HepG2 (cell line): ENCODE measurements around the gene FRRS1. TPM values are rescaled to one million over a fixed set of nuclear protein-coding genes. Genes with fewer than 3 reads are reported as not detected.

ENCODE experiments used
- ATAC-seq: fragments of 200-7000 bp; cut with Tn5 transposase; 3 replicates; pipeline ENCODE4 v1.9.1; 2020; ENCODE audit warnings: mild to moderate bottlenecking, moderate library complexity
- BruUV-seq: library from RNA; stranded (reverse); fragments of 400-500 nt; replicated peaks from 2 replicates; lab custom pipeline; 2021; lab: Mats Ljungman, UMichigan
- CTCF ChIA-PET: fragments of 300-600 bp; formaldehyde crosslinking; extraction: SDS; loops from one replicate; lab custom pipeline; 2021; ENCODE audit warnings: low total read pairs, inconsistent platforms, low intra/inter-chr PET ratio; lab: Yijun Ruan, JAX
- POLR2A ChIA-PET: fragments of 350-600 bp; sonication (Branson Sonifier 250); formaldehyde crosslinking; loops from one replicate; lab custom pipeline; 2020; ENCODE audit warnings: antibody characterized with exemption, inconsistent platforms; lab: Yijun Ruan, JAX
- DNase-seq: peaks from one replicate; pipeline ENCODE4 v3.0.0-alpha.2; 2015; ENCODE audit warnings: low spot score
- FAIRE-seq: peaks from 3 replicates; lab custom pipeline; 2011; peaks lifted over from hg19 to GRCh38; lab: Jason Lieb, UNC
- H2AFZ ChIP-seq: one replicate; pipeline ENCODE4 v1.6.1; 2011; ENCODE audit warnings: low read length, inconsistent platforms
- H3K27ac ChIP-seq: fragments of 300-600 bp; 3 replicates; pipeline ENCODE4 v1.8.0; 2011; ENCODE audit warnings: mixed run types, mild to moderate bottlenecking, mixed read lengths, low read length, inconsistent platforms; ENCODE audit not compliant: insufficient read depth; ENCODE audit errors: extremely low read length
- H3K27me3 ChIP-seq, 2 experiments: fragments of 200-600 bp in 1 of 2; 2 replicates in 1 of 2; 3 replicates in 1 of 2; pipeline versions ENCODE4 v1.6.0 to v1.8.0; 2011; ENCODE audit warnings: low read length in 2 of 2, mild to moderate bottlenecking in 2 of 2, moderate library complexity in 2 of 2, inconsistent platforms in 1 of 2; ENCODE audit not compliant: insufficient read depth in 2 of 2, control insufficient read depth in 1 of 2
- H3K36me3 ChIP-seq, 2 experiments: fragments of 200-600 bp in 1 of 2; replicated peaks in 1 of 2; 2 replicates in 1 of 2; 3 replicates in 1 of 2; pipeline versions ENCODE4 v1.5.1 to v1.8.0; 2011; ENCODE audit warnings: low read length in 2 of 2, inconsistent platforms in 1 of 2; ENCODE audit not compliant: insufficient read depth in 2 of 2, control insufficient read depth in 1 of 2
- H3K4me1 ChIP-seq: 2 replicates; pipeline ENCODE4 v1.5.1; 2012; ENCODE audit warnings: low read length, inconsistent platforms; ENCODE audit not compliant: insufficient read depth
- H3K4me2 ChIP-seq: 2 replicates; pipeline ENCODE4 v1.6.0; 2011; ENCODE audit warnings: low read depth, low read length, inconsistent platforms
- H3K4me3 ChIP-seq, 3 experiments: fragments of 200-600 bp in 1 of 3; sonication (generic), shearing (Covaris generic) in 1 of 3; replicated peaks in 1 of 3; 2 replicates each; pipeline ENCODE4 v1.5.1; 2011 to 2016; ENCODE audit warnings: low read length in 3 of 3, inconsistent platforms in 2 of 3, low read depth in 2 of 3, mild to moderate bottlenecking in 2 of 3, control low read depth in 1 of 3, mixed read lengths in 1 of 3; ENCODE audit not compliant: insufficient read depth in 1 of 3
- H3K79me2 ChIP-seq: one replicate; pipeline ENCODE4 v1.6.1; 2011; ENCODE audit warnings: low read length, inconsistent platforms; ENCODE audit not compliant: insufficient read depth
- H3K9ac ChIP-seq: 2 replicates; pipeline ENCODE4 v1.6.0; 2011; ENCODE audit warnings: mild to moderate bottlenecking, low read depth, low read length, inconsistent platforms; ENCODE audit not compliant: insufficient read depth
- H3K9me3 ChIP-seq: 2 replicates; pipeline ENCODE4 v1.5.1; 2012; ENCODE audit warnings: mild to moderate bottlenecking, low read length
- H4K20me1 ChIP-seq: 2 replicates; pipeline ENCODE4 v1.6.0; 2011; ENCODE audit warnings: inconsistent platforms, mild to moderate bottlenecking, low read length, moderate library complexity; ENCODE audit not compliant: insufficient read depth
- CAMTA2 ChIP-seq: sonication (generic); formaldehyde crosslinking; IDR thresholded peaks from 2 replicates; pipeline ENCODE4 v1.4.0; 2020; ENCODE audit warnings: mild to moderate bottlenecking, missing genetic modification reagents, borderline replicate concordance
- CHD4 ChIP-seq: fragments of 200-600 bp; sonication (generic); IDR thresholded peaks from 2 replicates; pipeline ENCODE4 v1.7.0; 2017; ENCODE audit warnings: mild to moderate bottlenecking, low read length, borderline replicate concordance
- ETV5 ChIP-seq: IDR thresholded peaks from 2 replicates; pipeline ENCODE4 v1.6.1; 2018; ENCODE audit warnings: missing biosample characterization, missing genetic modification reagents, inconsistent platforms, borderline replicate concordance
- HCFC1 ChIP-seq: fragments of 150-350 bp; IDR thresholded peaks from 2 replicates; pipeline ENCODE4 v1.6.1; 2014; ENCODE audit warnings: low read depth, low read length
- HNRNPH1 ChIP-seq: fragments of 200-400 bp; formaldehyde crosslinking; optimal IDR thresholded peaks from 2 replicates; pipeline ENCODE3; 2017; ENCODE audit warnings: mild to moderate bottlenecking, low read depth, low read length
- KDM5B ChIP-seq: sonication (generic); formaldehyde crosslinking; IDR thresholded peaks from 2 replicates; pipeline ENCODE4 v1.4.0; 2020; ENCODE audit warnings: missing genetic modification reagents, mild to moderate bottlenecking, borderline replicate concordance
- NCOA5 ChIP-seq: sonication (generic); formaldehyde crosslinking; IDR thresholded peaks from 2 replicates; pipeline ENCODE4 v1.4.0; 2020; ENCODE audit warnings: missing genetic modification reagents
- NFRKB ChIP-seq: fragments of 450-650 bp; IDR thresholded peaks from 2 replicates; pipeline ENCODE4 v1.6.1; 2017
- NR2C2 ChIP-seq: sonication (generic); formaldehyde crosslinking; IDR thresholded peaks from 2 replicates; pipeline ENCODE4 v1.4.0; 2020; ENCODE audit warnings: missing genetic modification reagents, mild to moderate bottlenecking, moderate library complexity, borderline replicate concordance
- SOX6 ChIP-seq, 2 experiments: fragments of 450-650 bp in 1 of 2; sonication (generic) in 1 of 2; formaldehyde crosslinking in 1 of 2; IDR thresholded peaks; 2 replicates each; pipeline versions ENCODE4 v1.4.0 to v1.6.1; 2017 to 2020; ENCODE audit warnings: antibody characterized with exemption in 1 of 2, mild to moderate bottlenecking in 1 of 2, missing genetic modification reagents in 1 of 2
- TBX3 ChIP-seq: fragments of 450-650 bp; IDR thresholded peaks from 2 replicates; pipeline ENCODE4 v1.6.1; 2017; ENCODE audit warnings: antibody characterized with exemption, mild to moderate bottlenecking, inconsistent platforms, borderline replicate concordance
- ZBTB10 ChIP-seq: sonication (generic); formaldehyde crosslinking; IDR thresholded peaks from 2 replicates; pipeline ENCODE4 v1.4.0; 2020; ENCODE audit warnings: missing genetic modification reagents, borderline replicate concordance
- ZBTB7B ChIP-seq: sonication (generic); formaldehyde crosslinking; IDR thresholded peaks from 2 replicates; pipeline ENCODE4 v1.4.0; 2020; ENCODE audit warnings: missing genetic modification reagents
- ZIK1 ChIP-seq: sonication (generic); formaldehyde crosslinking; IDR thresholded peaks from 2 replicates; pipeline ENCODE4 v1.5.0; 2020; ENCODE audit warnings: mild to moderate bottlenecking, low read depth, missing genetic modification reagents, borderline replicate concordance
- ZNF205 ChIP-seq: IDR thresholded peaks from 2 replicates; pipeline ENCODE4 v1.6.1; 2018; ENCODE audit warnings: missing biosample characterization, missing genetic modification reagents
- ZNF737 ChIP-seq: sonication (generic); formaldehyde crosslinking; IDR thresholded peaks from 2 replicates; pipeline ENCODE4 v1.5.0; 2020; ENCODE audit warnings: missing genetic modification reagents, mild to moderate bottlenecking, borderline replicate concordance
- ZSCAN30 ChIP-seq: sonication (generic); formaldehyde crosslinking; IDR thresholded peaks from 2 replicates; pipeline ENCODE4 v1.5.0; 2020; ENCODE audit warnings: mild to moderate bottlenecking, missing genetic modification reagents
- in situ Hi-C: cut with HindIII; loops from 2 replicates; pipeline ENCODE4 v1.10.0; 2017; ENCODE audit warnings: low pct_unique_long_range_greater_than_20kb; ENCODE audit not compliant: extremely low pct_ligation_motif_present
- intact Hi-C: fragments of 100-400 bp; cut with micrococcal nuclease; formaldehyde crosslinking; loops from one replicate; pipeline ENCODE4 v1.10.0; 2022; ENCODE audit not compliant: unreplicated experiment
- polyA plus RNA-seq, 8 experiments: library from polyadenylated mRNA; depleted of rRNA in 3 of 8; stranded (reverse) in 7 of 8; unstranded in 1 of 8; fragments of >200 nt; fragmentation: Illumina TruSeq in 4 of 8; extraction: Trizol in 4 of 8; gene quantifications; 2 replicates each; pipeline versions ENCODE4 v1.2.1 to v1.2.3, GENCODE V29; 2011 to 2016; ENCODE audit warnings: low read depth in 4 of 8, missing spikeins in 1 of 8, mixed read lengths in 1 of 8; ENCODE audit not compliant: insufficient read depth in 1 of 8
- total RNA-seq, 5 experiments: library from RNA; depleted of rRNA; stranded (reverse); fragments of >200 nt; fragmentation: Illumina TruSeq; extraction: Trizol; gene quantifications; 2 replicates each; pipeline ENCODE4 v1.2.3, GENCODE V29; 2016; ENCODE audit warnings: low read depth in 1 of 5

FRRS1 gene
- total and polyA plus RNA-seq, 2 of the 13 experiments (the other 11 are each of a cell fraction or from before 2014, with no cell fraction given), result 22.6 to 23.4 TPM

- H3K27ac ChIP-seq, result no peak overlapping the region
- peaks cover 13 to 54% of the 10 kb centered on the region in 2 experiments for H3K36me3 ChIP-seq
- ATAC-seq (no peak), DNase-seq (no peak), FAIRE-seq (no peak)
- TF ChIP-seq ZIK1 (CRISPR knock-in tag) (no peak), CHD4 (no peak), NCOA5 (no peak), HNRNPH1 (no peak), NR2C2 (no peak), CAMTA2 (CRISPR knock-in tag) (no peak), NFRKB (no peak), ZNF205 (CRISPR knock-in tag) (no peak), ZSCAN30 (CRISPR knock-in tag) (no peak), SOX6 (IDR thresholded peaks at IDR 0.05) (no peak), SOX6 (CRISPR knock-in tag; IDR thresholded peaks at IDR 0.05) (no peak), ETV5 (no peak), ZBTB7B (no peak), HCFC1 (no peak), ZNF737 (CRISPR knock-in tag) (no peak), KDM5B (CRISPR knock-in tag) (no peak), ZBTB10 (CRISPR knock-in tag) (no peak), TBX3 (no peak)
- ChIA-PET POLR2A (no interaction called here), CTCF (no interaction called here)
- no peaks in the 10 kb centered on the region for H3K79me2 ChIP-seq
- BruUV-seq, result no TSS peak
- no peak overlapping the region for H3K4me3 ChIP-seq
- no peaks in the 10 kb centered on the region for H4K20me1 ChIP-seq
- H3K4me1 ChIP-seq, result 0 out of 2 replicates have a peak, but pooled peaks cover 7% of the 10 kb centered on the region
- intact Hi-C loops, result no loop called here
- H3K9ac ChIP-seq, result no peak overlapping the region
- no peaks in the 10 kb centered on the region for H3K9me3 ChIP-seq
- H3K27me3 ChIP-seq, result no peaks in the 10 kb centered on the region
- in situ Hi-C loops, result no loop called here
- H2AFZ ChIP-seq, result no peak overlapping the region
- H3K4me2 ChIP-seq, result no peak overlapping the region
Observed at GRCh38 chr1:99676876-99677275, 89.6 kb downstream of the FRRS1 start.
